NCI-H1105 treated with DMSO at 0.1 percent for 48 hours (cell line): Measurements from ENCODE around the gene CCDC93.

Experiments used
- DNase-seq: peaks from one replicate; lab custom pipeline; 2025; lab: John Stamatoyannopoulos, UW

The CCDC93 gene, protein sequence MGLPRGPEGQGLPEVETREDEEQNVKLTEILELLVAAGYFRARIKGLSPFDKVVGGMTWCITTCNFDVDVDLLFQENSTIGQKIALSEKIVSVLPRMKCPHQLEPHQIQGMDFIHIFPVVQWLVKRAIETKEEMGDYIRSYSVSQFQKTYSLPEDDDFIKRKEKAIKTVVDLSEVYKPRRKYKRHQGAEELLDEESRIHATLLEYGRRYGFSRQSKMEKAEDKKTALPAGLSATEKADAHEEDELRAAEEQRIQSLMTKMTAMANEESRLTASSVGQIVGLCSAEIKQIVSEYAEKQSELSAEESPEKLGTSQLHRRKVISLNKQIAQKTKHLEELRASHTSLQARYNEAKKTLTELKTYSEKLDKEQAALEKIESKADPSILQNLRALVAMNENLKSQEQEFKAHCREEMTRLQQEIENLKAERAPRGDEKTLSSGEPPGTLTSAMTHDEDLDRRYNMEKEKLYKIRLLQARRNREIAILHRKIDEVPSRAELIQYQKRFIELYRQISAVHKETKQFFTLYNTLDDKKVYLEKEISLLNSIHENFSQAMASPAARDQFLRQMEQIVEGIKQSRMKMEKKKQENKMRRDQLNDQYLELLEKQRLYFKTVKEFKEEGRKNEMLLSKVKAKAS

DNA sequence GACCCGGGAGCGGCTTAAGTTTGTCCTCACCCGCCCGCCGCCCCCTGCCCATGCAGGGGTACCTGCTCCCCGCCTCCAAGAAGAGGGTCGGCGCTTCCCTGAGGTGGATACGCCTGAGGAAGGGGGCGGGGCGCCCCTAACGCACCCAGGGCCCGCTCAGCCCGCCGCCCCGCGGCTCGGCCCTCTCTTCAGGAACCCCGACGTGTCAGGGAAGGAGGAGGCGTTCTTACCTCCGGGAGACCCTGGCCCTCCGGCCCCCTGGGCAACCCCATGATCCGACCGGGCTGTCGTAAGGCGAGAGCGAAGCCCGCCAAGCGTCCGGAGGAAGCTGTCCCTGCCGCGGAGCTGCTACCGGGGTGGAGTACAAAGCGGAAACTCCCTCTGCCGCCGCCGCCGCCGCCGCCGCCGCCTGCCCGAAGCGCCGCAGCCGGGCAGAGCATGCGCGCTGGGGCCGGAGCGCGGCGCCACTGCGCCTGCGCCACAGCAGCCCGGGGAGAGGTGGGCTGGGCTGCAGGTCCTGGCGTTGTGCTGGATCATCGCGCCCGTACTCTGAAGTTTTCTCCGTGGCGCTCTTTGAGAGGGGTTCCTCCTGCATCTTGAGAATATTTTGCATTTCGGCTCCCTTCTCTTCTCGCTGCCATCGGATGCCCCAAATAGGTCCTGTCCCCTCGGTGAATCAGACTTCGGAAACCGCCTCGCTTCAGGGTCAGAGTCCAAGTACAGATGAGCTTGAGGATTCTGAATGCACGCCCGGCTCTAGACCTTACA lies at the start of gene CCDC93:
CCDC93 (minus strand) TSS at position 347 of the 768 bp plus-strand sequence; CDS start at position 272, 75 bp downstream.
- peak; percentile 62 for DNase-seq

DNA sequence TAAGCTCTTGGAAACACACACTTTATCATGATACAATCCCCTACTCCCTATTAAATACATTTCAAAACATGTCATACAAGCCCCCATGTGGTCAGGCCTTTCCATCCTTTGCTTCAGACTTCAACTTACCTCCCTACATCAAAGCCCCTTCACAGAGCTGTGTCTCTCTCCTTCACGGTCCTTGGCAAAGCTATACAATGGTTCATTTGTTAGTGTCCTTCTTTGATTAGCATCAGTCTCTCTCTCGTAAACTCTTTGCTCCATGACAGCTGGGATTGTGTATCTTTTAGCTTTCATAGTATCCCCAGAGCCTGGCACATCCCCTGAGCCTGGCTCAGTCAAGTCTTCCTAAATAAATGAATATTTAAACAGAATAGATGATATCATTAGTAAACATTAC lies 48.8 kb upstream of the CCDC93 start:
- no peak for DNase-seq

DNA sequence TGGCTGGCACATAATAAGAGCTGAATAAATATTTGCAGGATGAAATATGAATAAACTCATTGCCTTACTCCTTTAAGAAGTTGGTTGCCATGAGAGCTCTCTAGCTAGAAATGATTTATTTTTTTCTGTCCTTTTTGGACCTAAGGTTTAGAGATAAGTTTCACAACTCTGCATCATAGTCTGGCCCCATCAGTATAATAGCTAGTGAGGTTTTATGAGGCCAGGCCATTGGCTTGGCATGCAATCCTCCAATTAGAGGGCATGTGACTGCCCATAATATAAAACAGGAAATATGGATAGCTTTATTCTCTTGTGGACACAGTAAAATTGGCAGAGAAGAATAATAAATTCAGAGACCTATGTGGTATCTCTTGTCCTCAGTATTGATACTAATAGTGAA lies 48.2 kb upstream of the CCDC93 start:
- no peak for DNase-seq

DNA sequence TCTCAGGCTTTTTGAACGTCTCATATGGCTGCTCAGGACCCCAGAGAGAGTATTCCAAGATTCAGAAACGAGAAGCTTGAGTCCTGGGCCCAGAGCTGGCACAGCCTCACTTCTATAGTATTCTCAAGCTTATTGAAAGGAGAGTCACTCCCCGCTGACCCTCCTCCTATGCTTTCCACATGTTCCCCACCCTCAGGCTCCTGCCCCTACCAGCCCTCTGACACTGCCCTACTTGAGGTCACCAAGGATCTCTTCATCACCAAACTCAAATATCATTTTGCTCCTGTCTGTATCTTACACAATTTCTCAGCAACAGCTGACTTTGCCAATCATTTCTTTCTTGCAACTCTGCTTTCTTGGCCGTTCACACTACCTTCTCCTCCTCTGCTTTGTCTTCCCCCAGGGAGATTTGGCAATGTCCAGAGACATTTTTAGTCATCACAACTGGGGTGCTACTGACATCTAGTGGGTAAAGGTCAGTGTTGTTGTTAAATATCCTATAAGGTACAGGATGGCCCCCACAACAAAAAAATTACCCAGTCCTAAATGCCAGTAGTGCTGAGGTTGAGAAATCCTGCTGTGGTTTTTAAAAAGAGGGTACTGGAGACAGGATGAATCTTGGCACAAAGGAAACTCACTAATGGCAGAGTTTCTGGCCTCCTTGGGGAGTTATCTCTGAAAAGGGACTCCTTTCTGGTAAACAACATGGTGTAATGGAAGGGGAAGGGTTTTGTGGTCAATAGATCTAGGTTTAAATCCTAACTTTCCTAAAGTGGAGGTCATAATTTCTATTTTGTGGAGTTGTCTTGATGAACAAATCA lies 47.5 kb upstream of the CCDC93 start:
- no peak for DNase-seq

DNA sequence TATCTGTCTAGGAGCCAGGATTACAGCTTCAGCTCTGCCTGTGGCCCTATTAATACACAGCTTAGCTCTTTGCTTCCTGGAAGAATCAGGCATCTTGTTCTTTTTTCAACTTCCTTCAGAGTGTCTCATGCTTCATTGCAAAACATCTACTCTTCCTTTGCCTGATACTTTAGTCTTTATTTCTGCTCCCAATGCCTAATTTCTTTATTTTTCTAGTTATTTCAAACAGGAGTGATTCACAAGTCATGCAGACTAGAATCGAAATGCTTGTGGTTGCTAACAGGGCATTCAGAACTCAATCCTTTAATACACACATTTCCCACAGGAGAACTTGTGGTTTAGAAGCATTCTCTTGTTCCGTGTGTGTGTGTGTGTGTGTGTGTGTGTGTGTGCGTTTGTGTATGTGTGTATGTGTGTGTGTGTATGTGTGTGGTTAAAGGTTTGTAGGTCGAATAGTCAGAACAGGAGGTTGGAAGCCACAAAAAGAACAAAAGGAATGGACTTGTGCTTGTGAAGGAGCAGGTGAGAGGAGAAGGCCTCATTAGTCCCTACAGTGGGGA lies 46.1 kb upstream of the CCDC93 start:
- no peak for DNase-seq

DNA sequence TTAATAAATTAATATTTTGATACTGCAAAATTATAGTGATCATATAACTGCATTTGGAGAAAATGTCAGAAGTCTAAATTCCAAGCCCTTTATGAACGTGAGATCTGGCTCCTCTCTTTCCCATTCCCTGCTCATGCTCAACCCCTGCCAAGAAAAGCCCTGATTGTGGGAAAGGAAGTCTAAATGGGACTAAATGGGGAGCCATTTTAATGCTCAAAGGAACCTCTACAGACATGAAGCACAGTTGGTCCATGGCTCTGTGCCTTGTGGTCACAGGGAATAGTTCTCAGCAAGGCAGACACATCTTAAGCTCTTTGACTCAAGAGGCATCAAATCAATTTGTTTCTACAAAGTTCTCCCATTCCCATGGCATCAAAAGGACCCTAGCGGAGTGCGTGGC lies 45.1 kb upstream of the CCDC93 start:
- no peak for DNase-seq

DNA sequence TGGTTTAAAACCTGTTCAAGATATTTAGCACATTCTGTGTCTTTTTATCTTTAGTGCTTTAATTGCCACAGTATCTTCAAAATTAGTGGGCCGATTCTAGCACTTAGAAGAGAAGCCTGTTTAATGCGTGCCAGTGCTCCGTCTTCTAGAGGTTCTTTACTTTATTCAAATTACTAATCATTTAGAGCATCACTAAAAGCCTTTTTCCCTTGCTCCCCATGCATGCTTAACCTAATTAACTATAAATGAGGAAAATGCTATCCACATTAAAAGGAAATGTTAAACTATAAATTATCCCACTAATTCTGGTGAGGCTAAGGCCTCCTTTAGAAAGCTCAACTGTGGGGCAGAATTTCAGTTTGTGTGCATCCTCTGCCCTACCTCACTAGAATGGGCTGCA lies 42.9 kb upstream of the CCDC93 start:
- DNase-seq, result no peak

DNA sequence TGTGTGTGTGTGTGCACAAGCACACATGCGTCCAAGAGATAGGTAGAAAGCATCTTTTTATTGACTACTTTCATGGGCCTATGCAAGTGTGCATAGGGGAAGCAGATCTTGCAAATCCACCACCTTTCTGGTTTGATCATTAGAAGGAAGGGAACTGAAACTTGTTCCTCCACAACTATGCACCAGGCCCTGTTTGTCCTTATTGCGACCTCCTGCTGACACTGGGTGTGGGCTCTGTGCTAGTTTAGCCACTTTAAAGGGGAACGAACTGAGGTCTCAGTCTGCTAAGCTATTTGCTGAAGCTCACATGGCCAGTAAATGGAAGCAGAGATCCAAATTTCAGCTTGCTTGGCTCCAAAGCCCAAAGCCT lies 42.3 kb upstream of the CCDC93 start:
- DNase-seq, result no peak

DNA sequence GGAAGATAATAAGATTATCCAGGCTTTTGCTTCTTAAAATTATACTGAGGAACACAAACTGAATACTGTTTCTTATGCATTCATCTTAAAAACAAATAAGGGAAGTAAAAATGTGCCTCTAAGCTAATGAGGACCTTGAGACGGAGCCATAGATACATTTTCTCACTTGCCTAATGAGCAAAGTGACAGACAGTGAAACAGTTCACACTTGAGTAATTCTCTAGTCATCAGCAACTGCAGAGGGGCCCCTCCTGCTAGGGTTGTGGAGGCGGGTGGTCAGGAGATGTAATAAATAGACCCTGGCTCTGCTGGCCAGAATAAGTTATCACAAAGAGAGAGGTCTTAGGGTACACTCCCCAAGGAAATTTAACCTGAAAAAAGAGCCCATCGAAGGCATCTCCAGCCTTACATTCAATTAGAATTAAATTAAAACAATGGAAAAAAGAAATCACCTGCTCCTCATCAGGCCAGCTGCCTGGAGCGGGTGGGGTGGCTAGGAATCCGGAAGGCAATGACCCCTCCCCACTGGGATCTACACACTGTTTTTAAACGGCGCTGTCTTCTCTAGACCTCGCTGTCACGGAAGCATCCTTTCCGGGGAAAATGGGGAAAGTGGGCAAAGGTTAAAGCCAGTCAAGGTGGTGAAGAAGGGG lies 41.8 kb upstream of the CCDC93 start:
- DNase-seq, result no peak

DNA sequence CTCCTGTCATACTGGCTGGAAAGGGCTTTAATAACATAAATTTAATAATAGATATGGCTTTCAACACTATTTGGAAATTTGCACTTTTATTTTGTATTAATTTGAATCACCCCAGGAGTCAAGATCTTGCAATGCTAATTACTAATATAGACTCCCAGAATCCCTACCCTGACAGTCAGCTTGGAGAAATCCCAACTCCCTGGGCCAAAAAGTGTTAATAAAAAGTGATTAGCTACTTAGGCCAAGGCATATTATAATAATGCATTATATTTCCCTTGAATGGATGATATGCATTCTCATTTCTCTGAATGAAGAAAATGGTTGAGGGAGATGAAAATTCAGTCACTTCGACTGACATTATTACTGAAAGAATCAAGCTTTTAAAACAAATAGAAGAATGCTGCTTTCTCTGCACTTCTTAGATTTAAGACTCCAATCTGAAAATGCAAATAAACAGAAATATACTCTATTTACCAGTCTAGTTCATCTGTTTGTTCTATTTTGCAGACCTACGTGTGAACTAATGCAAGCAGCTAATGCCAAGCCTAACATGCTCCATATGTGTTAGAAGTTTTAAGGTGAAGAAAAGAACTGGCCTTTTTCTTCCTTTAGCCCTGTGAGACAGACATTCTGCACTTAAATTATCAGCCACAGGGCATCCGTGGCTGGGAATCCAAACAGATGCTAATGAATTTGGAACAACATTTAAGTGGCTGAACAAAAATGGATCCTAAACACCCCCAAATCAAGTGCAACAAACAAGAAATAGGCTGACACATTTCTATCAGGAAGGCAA lies 40.5 kb upstream of the CCDC93 start:
- DNase-seq, result no peak

DNA sequence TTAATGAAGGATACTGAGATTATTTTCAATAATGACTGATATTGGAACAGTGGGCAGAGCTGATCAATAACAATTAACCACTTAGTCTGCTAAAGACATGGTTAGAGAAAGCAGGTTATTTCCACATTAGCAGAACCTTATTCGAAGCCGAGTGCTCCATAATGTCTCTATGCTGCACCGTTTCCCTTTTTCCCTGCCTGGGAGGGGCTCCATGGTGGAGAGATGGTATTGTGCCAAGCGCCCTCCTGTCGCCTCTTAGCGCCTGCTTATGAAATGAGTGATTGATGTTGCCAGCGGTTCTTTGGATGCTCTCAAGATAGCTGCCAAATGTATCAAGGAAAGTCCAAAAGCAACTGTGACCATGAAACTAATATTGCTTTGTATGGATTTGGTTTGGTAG lies 39.8 kb upstream of the CCDC93 start:
- DNase-seq, result no peak

DNA sequence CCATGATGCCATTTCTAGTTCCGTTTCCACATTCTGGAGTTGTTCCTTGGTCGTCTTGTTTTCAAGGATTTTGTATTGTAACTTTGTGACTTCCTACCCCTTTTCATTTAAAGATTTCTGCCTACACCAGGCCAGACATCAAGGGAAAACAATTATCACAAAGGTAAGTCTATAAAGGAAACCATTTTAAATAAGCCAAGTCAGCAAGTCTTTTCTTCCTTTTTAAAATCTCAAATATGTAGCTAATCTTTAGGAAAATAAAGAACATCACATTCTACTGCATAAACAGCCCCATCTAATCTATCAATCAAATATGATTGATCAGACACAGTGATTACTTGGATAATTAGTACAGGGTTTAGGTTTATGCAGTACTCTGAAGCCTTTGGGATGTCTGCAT lies 38.6 kb upstream of the CCDC93 start:
- DNase-seq, result no peak

DNA sequence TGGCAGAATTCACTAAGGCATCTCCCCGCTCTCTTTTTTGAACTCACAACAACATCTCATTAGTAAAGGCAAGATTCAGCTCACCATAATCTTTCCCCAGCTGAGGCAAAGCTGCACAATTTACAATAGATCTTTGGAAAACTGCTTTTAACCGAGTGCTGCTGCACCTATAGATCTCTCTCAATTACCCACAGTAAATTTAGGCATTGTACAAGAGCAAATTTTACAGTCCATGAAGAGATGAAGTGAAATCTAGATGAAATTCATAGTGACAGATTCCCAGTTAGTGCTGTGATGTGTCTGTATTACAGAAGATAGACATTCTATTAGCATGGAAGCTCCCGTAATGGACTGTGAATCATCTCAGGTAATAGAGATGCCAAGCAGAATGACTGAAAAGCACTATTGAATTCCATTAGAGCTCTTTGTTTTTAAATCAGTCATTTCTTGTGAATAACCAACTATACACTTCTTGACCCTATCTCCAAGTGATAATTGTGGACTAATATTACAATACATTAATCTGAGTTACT lies 38.0 kb upstream of the CCDC93 start:
- DNase-seq, result no peak

DNA sequence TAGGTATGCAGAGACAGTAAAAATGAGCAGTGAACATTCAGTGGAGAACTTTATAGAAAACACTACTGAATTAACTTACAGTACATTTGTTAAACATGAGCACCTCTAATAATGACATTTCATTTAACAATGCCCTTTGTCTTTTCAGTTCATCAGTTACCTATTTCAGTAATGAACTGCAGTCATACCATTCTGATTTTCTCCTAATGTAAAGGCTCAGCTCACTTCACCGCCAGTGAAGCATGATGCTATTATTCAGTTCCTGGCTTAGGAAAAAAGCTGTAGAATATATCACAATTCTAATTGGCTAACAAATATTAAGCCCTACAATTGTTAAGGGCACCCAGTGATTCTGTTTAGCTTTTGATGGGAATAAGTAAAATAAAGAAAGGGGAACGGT lies 37.1 kb upstream of the CCDC93 start:
- no peak for DNase-seq

DNA sequence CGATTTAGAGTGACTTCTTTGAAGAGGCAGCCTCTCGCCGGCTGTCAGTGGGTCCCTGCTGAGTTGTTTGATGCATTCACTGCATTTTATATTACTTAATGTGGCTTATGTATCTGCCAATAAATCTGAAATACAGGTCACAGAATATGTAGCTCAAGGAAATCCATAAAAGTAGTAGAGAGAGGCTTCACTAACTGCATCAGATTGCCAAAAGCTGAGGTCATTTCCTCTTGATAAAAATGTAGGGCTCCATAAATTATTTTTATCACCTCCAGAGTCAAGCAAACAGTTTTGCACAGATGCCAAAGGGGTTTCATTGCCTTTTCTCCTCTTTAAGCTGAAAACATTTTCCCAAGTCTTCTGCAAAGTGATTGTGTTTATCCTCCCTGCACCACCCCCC lies 36.5 kb upstream of the CCDC93 start:
- no peak for DNase-seq

DNA sequence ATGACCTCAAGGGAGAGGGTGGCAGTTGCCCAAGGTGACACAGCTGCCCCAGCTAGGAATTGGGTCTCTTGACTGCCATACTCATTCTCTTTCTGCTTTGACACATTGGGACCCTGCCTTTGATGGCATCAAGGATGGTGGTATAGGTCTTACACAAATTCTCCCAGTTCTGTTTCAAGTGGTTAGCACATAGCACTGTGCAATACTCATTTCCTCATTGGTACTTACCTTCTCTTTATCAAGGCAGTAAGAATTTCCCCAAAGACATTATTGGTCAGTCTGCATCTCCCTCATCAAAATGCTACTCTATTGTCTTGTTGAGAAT lies 35.9 kb upstream of the CCDC93 start:
- no peak for DNase-seq

DNA sequence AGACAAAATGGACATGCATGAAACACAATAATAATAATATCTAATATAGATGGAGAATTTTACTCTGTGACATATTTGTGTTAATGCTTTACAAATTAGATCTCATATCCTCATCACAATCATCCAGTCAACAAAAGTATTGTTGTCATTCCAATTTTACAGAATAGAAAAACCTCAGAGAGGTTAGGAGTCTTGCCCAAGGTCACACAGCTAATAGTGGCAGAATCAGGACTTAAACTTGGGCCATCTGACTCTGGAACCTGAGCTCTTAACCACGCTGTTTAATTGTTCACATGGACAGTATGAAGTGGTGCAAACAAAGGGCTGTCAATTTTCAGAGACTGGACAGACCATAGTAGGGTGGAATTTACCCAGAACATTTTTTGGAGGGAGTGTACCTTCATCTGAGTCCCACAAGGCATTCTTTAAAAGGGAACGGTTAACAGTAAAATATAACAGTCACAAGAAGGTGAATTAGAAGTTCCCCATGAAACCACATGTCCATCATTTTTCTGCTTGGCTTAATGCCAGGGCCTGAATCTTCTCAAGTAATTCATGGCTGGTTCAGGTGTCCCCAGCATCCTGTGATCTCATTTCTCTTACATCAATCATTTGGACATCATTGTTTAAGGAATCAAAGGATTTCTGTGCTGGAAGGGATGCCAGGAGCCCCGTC lies 35.4 kb upstream of the CCDC93 start:
- DNase-seq, result no peak

DNA sequence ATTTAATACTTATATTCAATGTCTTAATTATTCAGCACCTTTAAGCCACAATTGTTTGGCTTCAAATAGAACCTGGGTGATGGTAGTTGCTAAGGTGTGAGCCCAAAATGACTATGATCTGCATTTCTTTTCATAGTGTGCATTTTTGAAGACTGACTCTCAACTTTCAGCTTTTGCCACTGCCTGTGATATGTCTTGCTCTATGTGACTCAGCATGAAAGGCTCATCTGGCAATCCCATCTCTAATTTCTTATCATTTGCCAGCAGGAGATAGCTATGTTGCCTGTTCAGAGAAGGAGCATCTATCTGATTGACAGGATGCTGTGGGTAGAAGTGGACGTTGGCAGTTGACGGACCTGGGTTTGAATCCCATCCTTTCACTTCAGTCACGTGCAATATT lies 34.5 kb upstream of the CCDC93 start:
- no peak for DNase-seq

DNA sequence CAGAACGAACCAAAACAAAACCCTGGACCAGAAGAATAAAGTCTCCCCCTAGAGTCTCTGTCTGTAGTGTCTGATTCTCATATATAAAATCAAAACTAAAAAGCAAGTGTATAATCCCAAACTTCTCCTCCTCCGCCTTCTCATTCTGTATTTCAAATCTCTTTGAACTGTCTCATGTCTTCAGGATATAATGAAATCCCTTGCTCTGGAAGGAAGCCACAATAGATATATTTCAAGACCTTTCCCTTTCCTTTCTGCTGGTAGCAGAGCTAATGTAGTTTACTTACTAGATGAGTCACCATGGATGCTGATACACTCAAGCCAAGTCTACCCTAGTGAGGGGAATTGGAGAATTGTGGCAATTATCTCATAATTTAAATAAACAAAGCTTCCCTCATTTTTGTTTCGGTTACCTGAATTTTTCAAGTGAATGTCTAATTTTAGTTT lies 33.5 kb upstream of the CCDC93 start:
- no peak for DNase-seq
